ENCODE data around the gene BAHCC1.

- TF ChIP-seq RAD21 (conservative IDR thresholded peaks at IDR 0.05) (no peak), TAF1 (IDR thresholded peaks at IDR 0.05; ENCODE audit: low read depth) (no peak), EZH2 (IDR thresholded peaks at IDR 0.05; ENCODE audit: borderline replicate concordance, insufficient read depth, low read length, poor library complexity, severe bottlenecking) (no peak), EP300 (conservative IDR thresholded peaks at IDR 0.05; ENCODE audit: poor library complexity, severe bottlenecking) (no peak)
- TF ChIP-seq, protein P1, sequence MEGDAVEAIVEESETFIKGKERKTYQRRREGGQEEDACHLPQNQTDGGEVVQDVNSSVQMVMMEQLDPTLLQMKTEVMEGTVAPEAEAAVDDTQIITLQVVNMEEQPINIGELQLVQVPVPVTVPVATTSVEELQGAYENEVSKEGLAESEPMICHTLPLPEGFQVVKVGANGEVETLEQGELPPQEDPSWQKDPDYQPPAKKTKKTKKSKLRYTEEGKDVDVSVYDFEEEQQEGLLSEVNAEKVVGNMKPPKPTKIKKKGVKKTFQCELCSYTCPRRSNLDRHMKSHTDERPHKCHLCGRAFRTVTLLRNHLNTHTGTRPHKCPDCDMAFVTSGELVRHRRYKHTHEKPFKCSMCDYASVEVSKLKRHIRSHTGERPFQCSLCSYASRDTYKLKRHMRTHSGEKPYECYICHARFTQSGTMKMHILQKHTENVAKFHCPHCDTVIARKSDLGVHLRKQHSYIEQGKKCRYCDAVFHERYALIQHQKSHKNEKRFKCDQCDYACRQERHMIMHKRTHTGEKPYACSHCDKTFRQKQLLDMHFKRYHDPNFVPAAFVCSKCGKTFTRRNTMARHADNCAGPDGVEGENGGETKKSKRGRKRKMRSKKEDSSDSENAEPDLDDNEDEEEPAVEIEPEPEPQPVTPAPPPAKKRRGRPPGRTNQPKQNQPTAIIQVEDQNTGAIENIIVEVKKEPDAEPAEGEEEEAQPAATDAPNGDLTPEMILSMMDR (IDR thresholded peaks at IDR 0.05; ENCODE audit: poor library complexity, severe bottlenecking) = no peak
Measured at GRCh38 chr17:81380666-81381518, 14.4 kb upstream of the BAHCC1 start.
